Medulla oblongata (tissue), 1 donor: Measurements from ENCODE around the gene SHANK3.

Source experiments
- DNase-seq: peaks from one replicate; pipeline ENCODE4 v3.0.0-alpha.2; 2015; ENCODE audit errors: extremely low spot score

The SHANK3 gene

GRCh38 chr22:50699001-50699755 lies 26.6 kb downstream of the SHANK3 start:
- DNase-seq: no peak

- peak; percentile 29 for DNase-seq
Observed at GRCh38 chr22:50699756-50700386, 27.2 kb downstream of the SHANK3 start.

- no peak for DNase-seq
Observed at GRCh38 chr22:50700387-50701075, 27.9 kb downstream of the SHANK3 start.

- DNase-seq: no peak
Observed at GRCh38 chr22:50701076-50701419, 28.4 kb downstream of the SHANK3 start.

GRCh38 chr22:50701428-50702154 lies 29.0 kb downstream of the SHANK3 start:
- DNase-seq: no peak

GRCh38 chr22:50702261-50702671 lies 29.6 kb downstream of the SHANK3 start:
- no peak for DNase-seq

GRCh38 chr22:50702821-50703725 lies 30.4 kb downstream of the SHANK3 start:
- no peak for DNase-seq

GRCh38 chr22:50703726-50704509 lies 31.3 kb downstream of the SHANK3 start:
- DNase-seq: no peak

GRCh38 chr22:50704510-50705218 lies 32.0 kb downstream of the SHANK3 start:
- no peak for DNase-seq

- peak; percentile 33 for DNase-seq
Observed at GRCh38 chr22:50705219-50705691, 32.6 kb downstream of the SHANK3 start.

GRCh38 chr22:50705851-50706351 lies 33.3 kb downstream of the SHANK3 start:
- no peak for DNase-seq

- no peak for DNase-seq
Observed at GRCh38 chr22:50706481-50707125, 34.0 kb downstream of the SHANK3 start.

GRCh38 chr22:50708474-50708873 lies 35.9 kb downstream of the SHANK3 start:
- DNase-seq: no peak

- no peak for DNase-seq
Observed at GRCh38 chr22:50708996-50709395, 36.4 kb downstream of the SHANK3 start.

- DNase-seq: no peak
Observed at GRCh38 chr22:50710221-50710620, 37.6 kb downstream of the SHANK3 start.

GRCh38 chr22:50710886-50711285 lies 38.3 kb downstream of the SHANK3 start:
- no peak for DNase-seq

- DNase-seq: no peak
Observed at GRCh38 chr22:50711446-50712340, 39.1 kb downstream of the SHANK3 start.
